Esophagus muscularis mucosa (tissue), 4 donors: Measurements from ENCODE around the gene ATCAY.

Source experiments
- EP300 ChIP-seq: sonication (generic); formaldehyde crosslinking; IDR thresholded peaks from one replicate; pipeline ENCODE4 v1.6.1; 2017; ENCODE audit warnings: antibody characterized with exemption
- POLR2A ChIP-seq: fragments of 450-650 bp; IDR thresholded peaks from one replicate; pipeline ENCODE4 v1.6.1; 2017; ENCODE audit warnings: antibody characterized with exemption, moderate library complexity, mild to moderate bottlenecking, low read depth
- POLR2AphosphoS5 ChIP-seq, 2 donors: sonication (generic); formaldehyde crosslinking; IDR thresholded peaks; one replicate each; pipeline ENCODE4 v1.6.1; 2017; ENCODE audit warnings: antibody characterized with exemption in 2 of 2
- TF ChIP-seq, protein P1 (sequence below), 3 experiments: fragments of 200-600 bp in 2 of 3; fragments of 450-650 bp in 1 of 3; sonication (generic) in 2 of 3; IDR thresholded peaks; one replicate each; pipeline ENCODE4 v1.5.1; 2017 to 2019; ENCODE audit warnings: antibody characterized with exemption in 3 of 3, mild to moderate bottlenecking in 2 of 3, moderate library complexity in 1 of 3

- TF ChIP-seq, protein P1, sequence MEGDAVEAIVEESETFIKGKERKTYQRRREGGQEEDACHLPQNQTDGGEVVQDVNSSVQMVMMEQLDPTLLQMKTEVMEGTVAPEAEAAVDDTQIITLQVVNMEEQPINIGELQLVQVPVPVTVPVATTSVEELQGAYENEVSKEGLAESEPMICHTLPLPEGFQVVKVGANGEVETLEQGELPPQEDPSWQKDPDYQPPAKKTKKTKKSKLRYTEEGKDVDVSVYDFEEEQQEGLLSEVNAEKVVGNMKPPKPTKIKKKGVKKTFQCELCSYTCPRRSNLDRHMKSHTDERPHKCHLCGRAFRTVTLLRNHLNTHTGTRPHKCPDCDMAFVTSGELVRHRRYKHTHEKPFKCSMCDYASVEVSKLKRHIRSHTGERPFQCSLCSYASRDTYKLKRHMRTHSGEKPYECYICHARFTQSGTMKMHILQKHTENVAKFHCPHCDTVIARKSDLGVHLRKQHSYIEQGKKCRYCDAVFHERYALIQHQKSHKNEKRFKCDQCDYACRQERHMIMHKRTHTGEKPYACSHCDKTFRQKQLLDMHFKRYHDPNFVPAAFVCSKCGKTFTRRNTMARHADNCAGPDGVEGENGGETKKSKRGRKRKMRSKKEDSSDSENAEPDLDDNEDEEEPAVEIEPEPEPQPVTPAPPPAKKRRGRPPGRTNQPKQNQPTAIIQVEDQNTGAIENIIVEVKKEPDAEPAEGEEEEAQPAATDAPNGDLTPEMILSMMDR (IDR thresholded peaks at IDR 0.05), result no peak
- no peak for TF ChIP-seq POLR2AphosphoS5 (IDR thresholded peaks at IDR 0.05)
- TF ChIP-seq POLR2A, result no peak
- TF ChIP-seq EP300, result no peak
Observed at GRCh38 chr19:3873151-3873550, 7.3 kb upstream of the ATCAY start.
